Suprapubic skin (tissue), 4 donors: ENCODE data around the gene MED27. TPM values are rescaled to one million over a fixed set of nuclear protein-coding genes. Genes with fewer than 3 reads are reported as not detected.

Experiments
- DNase-seq, 2 donors: peaks; one replicate each; pipeline ENCODE4 v3.0.0-alpha.2; 2019; ENCODE audit warnings: low spot score in 2 of 2
- H3K27ac ChIP-seq: fragments of 200-600 bp; sonication (generic); one replicate; pipeline ENCODE4 v1.5.1; 2019
- H3K27me3 ChIP-seq: fragments of 200-600 bp; sonication (generic); one replicate; pipeline ENCODE4 v1.5.1; 2019
- H3K36me3 ChIP-seq: fragments of 200-600 bp; sonication (generic); one replicate; pipeline ENCODE4 v1.5.1; 2019
- H3K4me1 ChIP-seq: fragments of 200-600 bp; sonication (generic); one replicate; pipeline ENCODE4 v1.5.1; 2019
- H3K4me3 ChIP-seq: fragments of 200-600 bp; sonication (generic); one replicate; pipeline ENCODE4 v1.5.1; 2019; ENCODE audit warnings: mild to moderate bottlenecking
- H3K9me3 ChIP-seq: fragments of 200-600 bp; sonication (generic); one replicate; pipeline ENCODE4 v1.5.1; 2019
- CTCF ChIP-seq, 2 donors: fragments of 200-600 bp in 1 of 2; fragments of 450-650 bp in 1 of 2; sonication (generic) in 1 of 2; IDR thresholded peaks; one replicate each; pipeline ENCODE4 v1.5.1; 2016 to 2019; ENCODE audit warnings: antibody characterized with exemption in 2 of 2, mild to moderate bottlenecking in 1 of 2, moderate library complexity in 1 of 2
- EP300 ChIP-seq: sonication (generic); formaldehyde crosslinking; IDR thresholded peaks from one replicate; pipeline ENCODE4 v1.6.1; 2017; ENCODE audit warnings: antibody characterized with exemption
- POLR2A ChIP-seq, 2 donors: fragments of 450-650 bp; IDR thresholded peaks; one replicate each; pipeline ENCODE4 v1.6.1; 2017; ENCODE audit warnings: antibody characterized with exemption in 2 of 2, mild to moderate bottlenecking in 2 of 2, moderate library complexity in 2 of 2
- POLR2AphosphoS5 ChIP-seq, 3 donors: sonication (generic); formaldehyde crosslinking; IDR thresholded peaks; one replicate each; pipeline ENCODE4 v1.6.1; 2017; ENCODE audit warnings: antibody characterized with exemption in 3 of 3
- WGBS: methylation state at CpG from one replicate; pipeline ENCODE4 v1.1.5; 2018; 5-methylcytosine and 5-hydroxymethylcytosine counted together
- total RNA-seq, 4 donors: library from RNA; depleted of rRNA; stranded (reverse); fragments of >200 nt; gene quantifications; one replicate each; pipeline ENCODE4 v1.1.0, GENCODE V29; 2016

The MED27 gene
- total RNA-seq, 4 donors from 2014 or later = 12.6 to 20.3 (median 16.0) TPM

GRCh38 chr9:131981116-131981776 lies 98.4 kb downstream of the MED27 start:
- 74% methylated on average over 8 of the region's 8 CpGs for WGBS
- H3K27me3 ChIP-seq = no peaks in the 10 kb centered on the region
- no peaks in the 10 kb centered on the region for H3K36me3 ChIP-seq
- H3K27ac ChIP-seq = no peak overlapping the region
- no peaks in the 10 kb centered on the region for H3K9me3 ChIP-seq
- no peak for TF ChIP-seq CTCF (IDR thresholded peaks at IDR 0.05)
- TF ChIP-seq EP300 = no peak
- TF ChIP-seq POLR2A (IDR thresholded peaks at IDR 0.05) = no peak
- no peak for TF ChIP-seq POLR2AphosphoS5 (IDR thresholded peaks at IDR 0.05)
- H3K4me3 ChIP-seq = no peak overlapping the region
- no peak for DNase-seq
- peaks cover 7% of the 10 kb centered on the region for H3K4me1 ChIP-seq

- Histone ChIP-seq H3K4me1 (peaks cover 7% of the 10 kb centered on the region), H3K4me3 (no peak overlapping the region), H3K9me3 (no peaks in the 10 kb centered on the region), H3K27ac (no peak overlapping the region), H3K36me3 (no peaks in the 10 kb centered on the region), H3K27me3 (no peaks in the 10 kb centered on the region)
- no peak for TF ChIP-seq POLR2AphosphoS5 (IDR thresholded peaks at IDR 0.05)
- TF ChIP-seq EP300 = no peak
- no peak for TF ChIP-seq CTCF (IDR thresholded peaks at IDR 0.05)
- TF ChIP-seq POLR2A (IDR thresholded peaks at IDR 0.05) = no peak
- WGBS = 65% methylated on average over 8 of the region's 8 CpGs
- no peak for DNase-seq
Measured at GRCh38 chr9:131980267-131981016, 99.2 kb downstream of the MED27 start.

GRCh38 chr9:131977109-131977838 lies 102.4 kb downstream of the MED27 start:
- no peaks in the 10 kb centered on the region for H3K36me3 ChIP-seq
- H3K9me3 ChIP-seq = no peaks in the 10 kb centered on the region
- 89% methylated on average over 10 of the region's 10 CpGs for WGBS
- TF ChIP-seq CTCF (IDR thresholded peaks at IDR 0.05) = no peak
- no peak for TF ChIP-seq POLR2A (IDR thresholded peaks at IDR 0.05)
- TF ChIP-seq POLR2AphosphoS5 (IDR thresholded peaks at IDR 0.05) = no peak
- TF ChIP-seq EP300 = no peak
- H3K27ac ChIP-seq = no peak overlapping the region
- H3K27me3 ChIP-seq = no peaks in the 10 kb centered on the region
- H3K4me1 ChIP-seq = peaks cover 7% of the 10 kb centered on the region
- no peak for DNase-seq
- H3K4me3 ChIP-seq = no peak overlapping the region

- Histone ChIP-seq H3K4me3 (no peak overlapping the region), H3K27ac (no peak overlapping the region), H3K4me1 (peaks cover 7% of the 10 kb centered on the region), H3K27me3 (no peaks in the 10 kb centered on the region), H3K36me3 (no peaks in the 10 kb centered on the region), H3K9me3 (no peaks in the 10 kb centered on the region)
- 90% methylated on average over 5 of the region's 5 CpGs for WGBS
- TF ChIP-seq POLR2A (IDR thresholded peaks at IDR 0.05) = no peak
- no peak for DNase-seq
Measured at GRCh38 chr9:131976157-131977108, 103.2 kb downstream of the MED27 start.

- Histone ChIP-seq H3K4me3 (no peak overlapping the region), H3K9me3 (no peaks in the 10 kb centered on the region), H3K36me3 (no peaks in the 10 kb centered on the region), H3K27me3 (no peaks in the 10 kb centered on the region), H3K4me1 (no peaks in the 10 kb centered on the region), H3K27ac (no peak overlapping the region)
- TF ChIP-seq EP300 (no peak), POLR2AphosphoS5 (IDR thresholded peaks at IDR 0.05) (no peak), POLR2A (IDR thresholded peaks at IDR 0.05) (no peak), CTCF (IDR thresholded peaks at IDR 0.05) (no peak)
- no peak for DNase-seq
Measured at GRCh38 chr9:131972889-131973288, 106.8 kb downstream of the MED27 start.
